ENCODE measurements around the gene LILRA5.
"Not testable (repeated sequence)": the region's sequence is repeated elsewhere in the genome, so short reads cannot be mapped to it uniquely, and the experiment has no call there.

DNA sequence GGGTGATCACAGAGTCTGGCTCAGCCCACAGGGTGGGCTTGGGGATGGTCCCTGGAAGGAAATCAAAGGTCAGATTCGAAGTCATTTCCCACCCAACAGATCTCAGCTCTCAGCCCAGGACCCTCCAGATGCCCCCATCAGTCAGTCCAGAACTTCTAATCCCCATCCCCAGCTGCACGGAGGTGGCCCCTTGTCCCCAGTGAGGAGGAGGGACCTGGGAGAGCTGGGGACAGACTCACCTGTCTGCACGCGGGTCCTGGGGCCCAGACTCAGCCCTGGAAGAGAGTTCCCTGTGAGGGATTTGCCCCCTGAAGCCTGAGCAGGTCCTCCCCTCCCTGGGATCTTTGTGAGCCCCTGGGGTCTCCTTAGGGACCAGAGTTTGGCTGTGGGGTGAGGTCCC, 32.9 kb downstream of the LILRA5 start:
- TF ChIP-seq CTCF (optimal IDR thresholded peaks at IDR 0.05 in 1 of 3, IDR thresholded peaks at IDR 0.05 in 1 of 3, conservative IDR thresholded peaks at IDR 0.05 in 1 of 3; ENCODE audit: extremely low read depth in 1 of 3, insufficient read depth in 2 of 3, low read length in 3 of 3); EZH2 (IDR thresholded peaks at IDR 0.05; ENCODE audit: low read length): not testable (repeated sequence)
